DMS53 treated with DMSO at 0.1 percent for 48 hours (cell line): Measurements from ENCODE around the gene LTO1.

Experiments used
- DNase-seq: peaks from one replicate; lab custom pipeline; 2025; ENCODE audit not compliant: unreplicated experiment; lab: John Stamatoyannopoulos, UW

The LTO1 gene

DNA sequence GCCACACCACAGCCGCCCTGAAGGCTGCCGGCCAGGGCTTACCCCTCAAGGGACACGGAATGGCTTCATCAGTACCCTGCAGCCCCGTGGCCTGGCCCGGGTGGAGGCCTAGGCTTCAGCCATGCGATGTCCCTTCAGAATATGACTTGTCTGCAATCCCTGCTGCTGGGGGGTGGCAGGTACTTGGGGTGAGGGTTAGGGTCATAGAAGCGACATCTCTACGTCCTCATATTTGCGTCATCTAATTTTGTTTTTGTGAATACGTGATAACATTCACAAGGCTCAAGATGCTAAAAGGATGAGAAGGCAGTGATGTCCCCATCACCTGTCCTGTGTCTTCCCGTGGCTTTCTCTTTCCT is 27.8 kb downstream of the LTO1 start:
- DNase-seq = no peak

DNA sequence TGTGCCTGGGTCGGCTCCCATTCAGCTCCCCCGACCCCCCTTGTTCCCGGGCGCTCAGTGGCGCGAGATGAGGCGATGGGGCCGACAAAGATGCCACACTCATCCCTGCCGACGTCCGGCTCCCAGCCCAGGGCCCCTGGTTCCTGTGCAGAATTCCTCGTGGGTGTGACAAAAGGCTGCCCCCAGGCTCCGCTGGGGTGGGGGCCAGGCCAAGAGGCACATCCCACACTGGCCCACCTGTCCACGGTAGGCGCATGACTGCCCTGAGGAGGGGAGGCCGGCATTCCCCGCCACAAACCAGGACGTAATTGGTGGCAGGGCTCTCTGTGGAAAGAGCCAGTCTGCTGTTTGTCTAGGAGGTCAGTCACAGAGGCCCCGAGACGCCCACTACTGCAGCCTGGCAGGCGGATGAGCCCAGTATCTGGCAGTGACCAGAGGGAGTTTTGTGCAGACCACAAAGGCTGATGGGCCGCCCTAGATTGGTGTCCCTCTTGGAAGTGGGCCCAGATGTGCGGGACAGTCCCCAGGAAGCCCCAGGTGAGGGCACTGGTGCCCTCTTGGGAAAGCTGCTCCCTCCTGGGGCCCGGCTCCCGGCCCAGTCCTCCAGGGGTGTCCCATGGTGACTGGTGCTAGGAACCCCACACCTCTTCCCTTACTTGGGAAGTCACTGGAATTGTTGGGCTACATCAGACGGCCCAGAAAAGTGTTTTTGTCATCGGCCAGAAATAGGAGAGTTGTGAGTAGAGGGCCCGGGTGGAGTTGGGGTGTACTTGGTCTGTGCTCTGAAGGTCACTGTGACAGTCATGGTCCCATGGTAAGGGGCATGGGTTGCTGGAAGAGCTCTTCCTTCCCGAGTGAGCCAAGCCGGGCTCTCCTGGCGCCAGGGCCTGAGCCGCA is 28.4 kb downstream of the LTO1 start:
- no peak for DNase-seq

DNA sequence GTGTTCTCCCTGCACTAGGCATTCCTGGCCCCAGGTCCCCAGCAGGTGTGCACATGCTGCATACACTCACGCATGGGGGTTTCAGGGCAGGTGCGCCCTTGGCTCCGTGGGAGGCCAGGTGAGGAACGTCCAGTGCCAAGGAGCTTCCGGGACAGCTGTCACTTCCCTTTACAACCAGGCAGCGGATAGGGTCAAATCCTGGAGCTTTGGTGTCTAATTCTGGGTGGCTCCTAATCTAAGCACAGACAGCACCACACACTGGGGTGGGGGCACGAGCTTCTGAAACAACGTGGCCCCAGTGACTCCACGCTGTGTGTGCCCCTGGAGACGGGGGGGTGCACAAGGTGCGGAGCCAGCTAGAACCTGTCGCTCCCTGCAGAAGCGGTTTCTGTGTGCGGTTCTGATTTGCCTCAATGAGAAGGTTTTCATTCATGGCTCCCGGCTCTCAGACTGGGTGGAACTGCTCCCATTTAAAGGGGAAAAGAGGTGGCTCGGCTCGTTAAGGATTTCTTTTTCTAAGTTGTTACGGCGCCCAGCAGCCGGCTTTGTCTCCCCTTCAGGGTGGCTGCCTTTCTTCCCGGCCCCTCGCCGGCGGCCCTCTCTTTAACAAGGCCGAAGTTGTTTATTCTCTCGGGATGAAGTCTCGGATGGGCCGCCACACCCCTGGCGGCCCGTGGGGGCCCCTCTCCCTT is 29.2 kb downstream of the LTO1 start:
- DNase-seq = no peak

DNA sequence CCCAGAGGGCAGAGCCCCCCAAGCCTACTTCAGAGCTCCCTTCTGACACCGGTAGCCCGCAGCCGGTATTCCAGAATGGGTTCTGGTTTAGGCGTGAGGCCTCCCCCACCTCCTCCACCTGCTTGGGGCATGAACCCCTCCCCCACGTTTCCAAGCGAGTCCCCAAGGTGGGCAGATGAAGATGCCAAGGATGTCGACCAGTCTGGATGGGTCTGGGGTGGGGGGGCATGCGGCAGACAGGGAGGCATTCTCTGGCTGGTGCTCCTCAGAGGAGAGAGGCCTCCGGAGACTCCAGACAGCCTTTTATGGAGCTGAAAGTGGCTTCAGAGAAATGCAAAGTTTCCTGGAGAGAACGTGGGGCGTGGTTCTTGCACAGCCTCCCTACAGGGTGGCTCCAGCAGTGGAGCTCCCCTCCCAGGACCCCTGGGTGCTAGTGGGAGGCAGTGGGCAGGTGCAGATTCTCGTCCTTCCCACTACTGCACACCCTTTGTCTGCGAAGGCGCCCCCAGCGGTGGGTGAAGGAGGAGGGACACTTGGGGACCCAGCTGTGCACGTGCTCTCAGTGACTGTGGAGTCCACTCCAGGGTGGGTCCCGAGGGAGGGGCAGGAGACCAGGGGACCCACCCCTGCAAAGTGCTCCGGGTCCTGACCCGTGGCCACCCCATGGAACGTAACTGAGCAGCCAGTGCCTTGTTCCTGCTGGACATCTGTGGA is 30.0 kb downstream of the LTO1 start:
- DNase-seq = no peak

GRCh38 chr11:69644071-69644961 is 30.8 kb downstream of the LTO1 start:
- peak; percentile 42 for DNase-seq

GRCh38 chr11:69643646-69644045 is 31.5 kb downstream of the LTO1 start:
- DNase-seq = no peak

DNA sequence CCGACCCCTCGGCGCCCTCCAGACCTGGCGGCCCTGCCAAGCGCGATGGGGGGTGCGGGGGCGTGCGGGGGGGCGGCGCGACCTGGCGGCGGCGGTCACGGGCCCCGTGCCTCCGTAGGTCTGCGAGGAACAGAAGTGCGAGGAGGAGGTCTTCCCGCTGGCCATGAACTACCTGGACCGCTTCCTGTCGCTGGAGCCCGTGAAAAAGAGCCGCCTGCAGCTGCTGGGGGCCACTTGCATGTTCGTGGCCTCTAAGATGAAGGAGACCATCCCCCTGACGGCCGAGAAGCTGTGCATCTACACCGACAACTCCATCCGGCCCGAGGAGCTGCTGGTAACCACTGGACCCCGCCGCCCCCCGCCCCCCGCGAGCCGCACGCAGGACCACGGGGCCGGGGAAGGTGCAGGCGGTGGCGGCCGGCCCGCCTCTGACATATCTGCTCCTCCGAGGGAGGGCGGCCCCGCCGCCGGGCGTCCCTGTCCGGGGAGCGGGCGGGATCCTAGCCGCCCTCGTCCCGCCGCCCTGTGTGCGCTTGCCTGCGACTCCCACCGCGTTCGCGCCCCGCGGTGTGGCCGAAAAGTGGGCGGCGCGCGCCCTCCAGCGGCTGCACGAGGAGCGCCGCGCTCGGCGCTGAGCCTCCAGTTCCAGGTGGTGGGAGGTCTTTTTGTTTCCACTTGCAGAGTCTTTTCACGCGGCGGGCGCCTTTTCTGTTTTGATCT is 32.1 kb downstream of the LTO1 start:
- DNase-seq = peak; percentile 61

DNA sequence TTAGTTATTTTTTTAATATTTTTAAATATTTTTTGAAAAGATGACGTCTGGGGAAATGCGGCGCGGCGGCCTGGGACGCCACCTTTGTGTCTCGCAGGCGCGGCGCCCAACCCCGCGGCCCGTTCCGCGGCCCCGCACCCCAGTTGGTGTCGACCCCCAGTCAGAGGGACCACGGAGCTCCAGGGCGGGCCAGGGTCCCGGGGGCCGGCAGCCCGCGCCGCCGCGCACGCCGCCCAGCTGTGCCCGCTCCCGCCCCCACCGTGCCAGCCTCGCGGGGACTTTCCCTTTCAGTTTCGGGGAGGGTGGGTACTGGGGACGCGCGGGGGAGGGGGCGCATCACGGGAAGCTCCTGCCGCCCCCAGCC is 32.6 kb downstream of the LTO1 start:
- DNase-seq = no peak

DNA sequence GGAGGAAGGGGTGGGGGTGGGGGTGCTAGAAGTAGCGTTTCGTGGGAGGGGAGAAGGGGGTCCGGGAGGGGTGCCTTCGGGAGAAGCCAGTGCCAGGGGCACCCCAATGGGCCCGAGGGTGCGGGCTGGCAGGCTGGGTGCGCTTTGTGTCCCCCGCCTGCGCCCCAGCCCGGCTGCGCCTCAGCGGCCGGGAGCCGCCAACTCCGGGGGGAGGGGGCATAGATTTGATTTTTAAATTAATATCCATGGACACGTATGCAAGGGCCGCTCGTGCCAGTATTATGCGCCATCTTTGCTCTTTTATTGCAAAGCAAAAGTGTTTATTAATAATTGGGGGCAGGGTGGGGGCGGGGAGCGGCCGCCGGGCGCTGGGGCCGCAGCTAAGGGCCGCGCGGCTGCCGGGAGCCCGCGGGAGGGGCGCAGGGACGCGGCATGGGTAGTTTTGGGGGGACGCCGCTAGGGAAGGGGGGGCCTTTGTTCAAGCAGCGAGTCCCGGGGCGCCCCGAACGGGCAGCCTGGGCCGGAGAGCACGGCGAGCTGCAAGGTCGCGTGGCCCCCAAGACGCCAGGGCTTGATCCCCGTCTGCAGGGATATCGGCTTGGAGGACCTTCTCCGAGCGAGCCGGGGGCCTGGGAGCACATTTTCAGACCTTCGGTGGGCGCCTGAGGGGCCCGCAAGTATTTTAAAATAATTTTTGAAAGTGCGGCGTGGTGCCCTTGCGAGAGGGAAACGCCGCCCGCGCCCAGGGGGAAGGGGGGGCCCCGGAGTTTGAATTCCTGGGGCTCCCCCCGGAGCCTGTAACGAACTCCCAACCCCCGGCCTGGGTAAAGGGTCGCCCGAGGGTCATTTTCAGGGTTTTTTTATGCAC is 33.2 kb downstream of the LTO1 start:
- no peak for DNase-seq

DNA sequence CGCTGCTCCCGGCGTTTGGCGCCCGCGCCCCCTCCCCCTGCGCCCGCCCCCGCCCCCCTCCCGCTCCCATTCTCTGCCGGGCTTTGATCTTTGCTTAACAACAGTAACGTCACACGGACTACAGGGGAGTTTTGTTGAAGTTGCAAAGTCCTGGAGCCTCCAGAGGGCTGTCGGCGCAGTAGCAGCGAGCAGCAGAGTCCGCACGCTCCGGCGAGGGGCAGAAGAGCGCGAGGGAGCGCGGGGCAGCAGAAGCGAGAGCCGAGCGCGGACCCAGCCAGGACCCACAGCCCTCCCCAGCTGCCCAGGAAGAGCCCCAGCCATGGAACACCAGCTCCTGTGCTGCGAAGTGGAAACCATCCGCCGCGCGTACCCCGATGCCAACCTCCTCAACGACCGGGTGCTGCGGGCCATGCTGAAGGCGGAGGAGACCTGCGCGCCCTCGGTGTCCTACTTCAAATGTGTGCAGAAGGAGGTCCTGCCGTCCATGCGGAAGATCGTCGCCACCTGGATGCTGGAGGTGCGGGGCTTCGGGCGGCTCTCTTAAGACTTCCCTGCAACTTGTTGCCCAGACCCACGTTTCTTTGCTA is 34.1 kb downstream of the LTO1 start, which contains the start of gene CCND1:
Gene CCND1 (plus strand): TSS at position 162 of the 587 bp plus-strand sequence. CDS start 158 bp downstream, at position 320.
- DNase-seq = peak; percentile 64

- DNase-seq = no peak
Measured at GRCh38 chr11:69640260-69640994, 34.7 kb downstream of the LTO1 start.

DNA sequence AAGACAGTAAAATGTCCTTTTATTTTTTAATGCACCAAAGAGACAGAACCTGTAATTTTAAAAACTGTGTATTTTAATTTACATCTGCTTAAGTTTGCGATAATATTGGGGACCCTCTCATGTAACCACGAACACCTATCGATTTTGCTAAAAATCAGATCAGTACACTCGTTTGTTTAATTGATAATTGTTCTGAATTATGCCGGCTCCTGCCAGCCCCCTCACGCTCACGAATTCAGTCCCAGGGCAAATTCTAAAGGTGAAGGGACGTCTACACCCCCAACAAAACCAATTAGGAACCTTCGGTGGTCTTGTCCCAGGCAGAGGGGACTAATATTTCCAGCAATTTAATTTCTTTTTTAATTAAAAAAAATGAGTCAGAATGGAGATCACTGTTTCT is 35.3 kb downstream of the LTO1 start:
- DNase-seq = no peak

- peak; percentile 89 for DNase-seq
Measured at GRCh38 chr11:69638941-69639681, 36.0 kb downstream of the LTO1 start.

- peak; percentile 37 for DNase-seq
Measured at GRCh38 chr11:69637941-69638871, 36.9 kb downstream of the LTO1 start.

- no peak for DNase-seq
Measured at GRCh38 chr11:69637198-69637940, 37.8 kb downstream of the LTO1 start.
